IMR-90 (cell line): Measurements from ENCODE around the gene ATPAF2. TPM values are rescaled to one million over a fixed set of nuclear protein-coding genes. Genes with fewer than 3 reads are reported as not detected.
A peak's percentile ranks its signal among the peaks of the same experiment; 100 is the strongest.

Experiments used
- ATAC-seq: fragments of 200-7000 bp; cut with Tn5 transposase; 2 replicates; pipeline ENCODE4 v1.9.1; 2020; ENCODE audit warnings: low read depth, mild to moderate bottlenecking, moderate library complexity
- BruUV-seq: library from RNA; stranded (reverse); fragments of 400-500 nt; replicated peaks from 2 replicates; lab custom pipeline; 2021; lab: Mats Ljungman, UMichigan
- CTCF ChIA-PET: fragments of 300-600 bp; formaldehyde crosslinking; extraction: SDS; loops from one replicate; lab custom pipeline; 2021; ENCODE audit warnings: antibody characterized with exemption; lab: Yijun Ruan, JAX
- POLR2A ChIA-PET: fragments of 300-600 bp; sonication (Branson Sonifier 250); formaldehyde crosslinking; loops from one replicate; lab custom pipeline; 2022; ENCODE audit warnings: antibody characterized with exemption; ENCODE audit not compliant: unreplicated experiment; lab: Charles Lee
- DNase-seq: peaks from one replicate; pipeline ENCODE4 v3.0.0; 2013
- H2AFZ ChIP-seq: replicated peaks from 2 replicates; pipeline ENCODE3; 2013; ENCODE audit warnings: low read length, mild to moderate bottlenecking; ENCODE audit not compliant: poor library complexity
- H2AK5ac ChIP-seq: 2 replicates; pipeline ENCODE4 v1.6.1; 2013; ENCODE audit warnings: low read depth, low read length, inconsistent platforms
- H2AK9ac ChIP-seq: replicated peaks from 2 replicates; pipeline ENCODE3; 2013; ENCODE audit warnings: mild to moderate bottlenecking, low read depth, low read length, moderate library complexity; ENCODE audit not compliant: poor library complexity
- H2BK120ac ChIP-seq: 2 replicates; pipeline ENCODE4 v1.6.1; 2013; ENCODE audit warnings: low read depth, low read length, inconsistent platforms
- H2BK15ac ChIP-seq: 3 replicates; pipeline ENCODE4 v1.6.1; 2013; ENCODE audit warnings: low read depth, low read length, inconsistent platforms
- H2BK20ac ChIP-seq: 2 replicates; pipeline ENCODE4 v1.6.1; 2013; ENCODE audit warnings: low read depth, mild to moderate bottlenecking, inconsistent platforms, low read length, moderate library complexity
- H2BK5ac ChIP-seq: 2 replicates; pipeline ENCODE4 v1.6.1; 2013; ENCODE audit warnings: mild to moderate bottlenecking, low read depth, low read length, inconsistent platforms; ENCODE audit not compliant: poor library complexity, severe bottlenecking
- H3K14ac ChIP-seq: replicated peaks from 2 replicates; pipeline ENCODE4 v1.6.1; 2013; ENCODE audit warnings: low read depth, low read length, inconsistent platforms
- H3K18ac ChIP-seq: 2 replicates; pipeline ENCODE4 v1.6.1; 2013; ENCODE audit warnings: low read depth, low read length, control low read depth
- H3K23ac ChIP-seq: 2 replicates; pipeline ENCODE4 v1.6.1; 2013; ENCODE audit warnings: low read depth, low read length, inconsistent platforms
- H3K27ac ChIP-seq: 2 replicates; pipeline ENCODE4 v1.5.1; 2013; ENCODE audit warnings: mild to moderate bottlenecking, control low read depth, low read length; ENCODE audit not compliant: insufficient read depth
- H3K27me3 ChIP-seq: 2 replicates; pipeline ENCODE4 v1.6.1; 2013; ENCODE audit warnings: low read length; ENCODE audit not compliant: control insufficient read depth, insufficient read depth
- H3K36me3 ChIP-seq: 2 replicates; pipeline ENCODE4 v1.6.1; 2013; ENCODE audit warnings: low read length, mixed read lengths; ENCODE audit not compliant: control insufficient read depth, insufficient read depth
- H3K4ac ChIP-seq: 2 replicates; pipeline ENCODE4 v1.6.1; 2013; ENCODE audit warnings: low read depth, low read length, inconsistent platforms
- H3K4me1 ChIP-seq: 2 replicates; pipeline ENCODE4 v1.6.1; 2013; ENCODE audit warnings: low read length, mixed read lengths; ENCODE audit not compliant: control insufficient read depth, insufficient read depth
- H3K4me2 ChIP-seq: 2 replicates; pipeline ENCODE4 v1.6.1; 2013; ENCODE audit warnings: low read depth, mild to moderate bottlenecking, control low read depth, low read length, moderate library complexity
- H3K4me3 ChIP-seq: 2 replicates; pipeline ENCODE4 v1.5.1; 2013; ENCODE audit warnings: low read depth, mild to moderate bottlenecking, control low read depth, low read length, moderate library complexity; ENCODE audit not compliant: insufficient read depth
- H3K56ac ChIP-seq: 2 replicates; pipeline ENCODE4 v1.6.1; 2013; ENCODE audit warnings: low read length, inconsistent platforms; ENCODE audit not compliant: insufficient read depth; ENCODE audit errors: extremely low read depth
- H3K79me1 ChIP-seq, 2 experiments: 2 replicates each; pipeline ENCODE4 v1.6.1; 2013; ENCODE audit warnings: low read length in 2 of 2, inconsistent platforms in 1 of 2, low read depth in 1 of 2
- H3K9ac ChIP-seq: 2 replicates; pipeline ENCODE4 v1.6.1; 2013; ENCODE audit warnings: low read depth, low read length, control low read depth
- H3K9me1 ChIP-seq: 2 replicates; pipeline ENCODE4 v1.6.1; 2013; ENCODE audit warnings: low read length, inconsistent platforms; ENCODE audit not compliant: insufficient read depth
- H3K9me3 ChIP-seq: 2 replicates; pipeline ENCODE4 v1.6.1; 2013; ENCODE audit warnings: low read length; ENCODE audit not compliant: control insufficient read depth, insufficient read depth
- H4K20me1 ChIP-seq: 2 replicates; pipeline ENCODE4 v1.6.1; 2013; ENCODE audit warnings: low read length, inconsistent platforms; ENCODE audit not compliant: insufficient read depth
- H4K5ac ChIP-seq: 2 replicates; pipeline ENCODE4 v1.6.1; 2013; ENCODE audit warnings: mild to moderate bottlenecking, low read depth, low read length, control low read depth
- H4K8ac ChIP-seq, 2 experiments: 2 replicates each; pipeline ENCODE4 v1.6.1; 2013; ENCODE audit warnings: low read depth in 2 of 2, low read length in 2 of 2, control low read depth in 1 of 2, inconsistent platforms in 1 of 2
- H4K91ac ChIP-seq: 2 replicates; pipeline ENCODE4 v1.6.1; 2013; ENCODE audit warnings: low read depth, low read length, inconsistent platforms; ENCODE audit not compliant: insufficient read depth
- POLR2A ChIP-seq: IDR thresholded peaks from 2 replicates; pipeline ENCODE4 v1.6.1; 2012; ENCODE audit warnings: mild to moderate bottlenecking, low read depth, low read length
- RFX5 ChIP-seq: IDR thresholded peaks from 2 replicates; pipeline ENCODE4 v1.8.0; 2012; ENCODE audit warnings: low read depth, mild to moderate bottlenecking, low read length, moderate library complexity
- SMC3 ChIP-seq: fragments of 150-350 bp; IDR thresholded peaks from 2 replicates; pipeline ENCODE4 v1.6.1; 2016; ENCODE audit warnings: low read depth, mild to moderate bottlenecking, antibody characterized with exemption, low read length, moderate library complexity
- WGBS, 2 experiments: methylation state at CpG; one replicate each; pipeline versions ENCODE4 v1.1.5 to v1.1.7; 2013; ENCODE audit warnings: missing lambda C conversion rate in 2 of 2; ENCODE audit not compliant: insufficient read length in 1 of 2; ENCODE audit errors: extremely low coverage in 2 of 2; 5-methylcytosine and 5-hydroxymethylcytosine counted together
- dilution Hi-C: fragments of 300-500 bp; cut with HindIII; formaldehyde crosslinking; loops from one replicate; pipeline ENCODE4 v1.14.3; 2018; ENCODE audit warnings: low sequenced_read_pairs; ENCODE audit not compliant: unreplicated experiment
- in situ Hi-C: fragments of 300-500 bp; cut with MboI; formaldehyde crosslinking; loops from 3 replicates; pipeline ENCODE4 v1.14.3; 2019; ENCODE audit warnings: low sequenced_read_pairs, inconsistent platforms, mixed read lengths
- intact Hi-C: fragments of 100-400 bp; cut with micrococcal nuclease; formaldehyde crosslinking; loops from 2 replicates; pipeline ENCODE4 v1.10.0; 2022
- polyA plus RNA-seq, 3 experiments: library from polyadenylated mRNA; depleted of rRNA; stranded (reverse); fragments of >200 nt; gene quantifications; 2 replicates each; pipeline ENCODE4 v1.2.3, GENCODE V29; 2012; ENCODE audit warnings: low replicate concordance in 1 of 3
- total RNA-seq: library from RNA; depleted of rRNA; stranded (reverse); fragments of >200 nt; gene quantifications from 2 replicates; pipeline ENCODE4 v1.2.3, GENCODE V29; 2012
- TF ChIP-seq, protein P1 (sequence below): conservative IDR thresholded peaks from 2 replicates; pipeline ENCODE4 v1.5.1; 2012; ENCODE audit warnings: mild to moderate bottlenecking, low read depth, low read length, improper control_type of control experiment

ATPAF2 gene
- total and polyA plus RNA-seq, 2 of the 4 experiments (the other 2 are of a cell fraction): 19.5 to 27.6 TPM

DNA sequence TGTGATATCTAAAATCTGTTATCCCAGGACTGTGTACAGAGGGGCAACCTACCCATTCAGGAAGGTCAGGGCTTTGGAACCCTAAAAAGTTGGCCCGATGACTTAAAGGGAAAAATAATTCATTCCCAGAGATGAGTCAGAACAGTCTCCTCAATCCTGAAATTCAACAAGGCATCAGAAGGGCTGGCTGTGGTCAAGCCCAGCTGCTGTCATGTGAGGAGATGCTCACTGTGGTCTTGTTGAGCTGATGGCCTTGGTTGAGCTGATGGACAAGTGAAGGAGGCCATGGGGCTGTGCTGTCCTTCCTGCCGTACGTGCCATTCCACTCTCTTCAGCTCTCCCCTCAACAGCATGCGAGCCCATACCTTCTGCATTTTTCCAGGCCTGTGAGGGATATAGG, 27.9 kb upstream of the ATPAF2 start:
- H2AK5ac ChIP-seq: no peak overlapping the region
- no CpG with 5 or more reads among the region's 4 CpGs for WGBS, 2 experiments
- CTCF ChIA-PET: interaction anchor here (1.3 kb wide), 1 partner anchor 74 kb away, joined by 3 read pairs; no protein-coding TSS in a partner anchor

More for the DNA sequence above, 27.9 kb upstream of the ATPAF2 start:
- no peaks in the 10 kb centered on the region for H4K20me1 ChIP-seq
- H2AK9ac ChIP-seq: no peak overlapping the region
- no peak overlapping the region for H3K9ac ChIP-seq
- H3K23ac ChIP-seq: no peak overlapping the region
- POLR2A ChIA-PET: no interaction called here
- no peak overlapping the region for H4K5ac ChIP-seq
- TF ChIP-seq POLR2A (no peak), RFX5 (no peak), SMC3 (no peak)
- TF ChIP-seq, protein P1, sequence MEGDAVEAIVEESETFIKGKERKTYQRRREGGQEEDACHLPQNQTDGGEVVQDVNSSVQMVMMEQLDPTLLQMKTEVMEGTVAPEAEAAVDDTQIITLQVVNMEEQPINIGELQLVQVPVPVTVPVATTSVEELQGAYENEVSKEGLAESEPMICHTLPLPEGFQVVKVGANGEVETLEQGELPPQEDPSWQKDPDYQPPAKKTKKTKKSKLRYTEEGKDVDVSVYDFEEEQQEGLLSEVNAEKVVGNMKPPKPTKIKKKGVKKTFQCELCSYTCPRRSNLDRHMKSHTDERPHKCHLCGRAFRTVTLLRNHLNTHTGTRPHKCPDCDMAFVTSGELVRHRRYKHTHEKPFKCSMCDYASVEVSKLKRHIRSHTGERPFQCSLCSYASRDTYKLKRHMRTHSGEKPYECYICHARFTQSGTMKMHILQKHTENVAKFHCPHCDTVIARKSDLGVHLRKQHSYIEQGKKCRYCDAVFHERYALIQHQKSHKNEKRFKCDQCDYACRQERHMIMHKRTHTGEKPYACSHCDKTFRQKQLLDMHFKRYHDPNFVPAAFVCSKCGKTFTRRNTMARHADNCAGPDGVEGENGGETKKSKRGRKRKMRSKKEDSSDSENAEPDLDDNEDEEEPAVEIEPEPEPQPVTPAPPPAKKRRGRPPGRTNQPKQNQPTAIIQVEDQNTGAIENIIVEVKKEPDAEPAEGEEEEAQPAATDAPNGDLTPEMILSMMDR: no peak
- H3K4ac ChIP-seq: no peak overlapping the region
- ATAC-seq (peak; percentile 44; the same call in 1 of the 2 replicates), DNase-seq (peak; percentile 34)
- H3K56ac ChIP-seq: no peak overlapping the region
- intact Hi-C loops (no loop called here), dilution Hi-C loops (no loop called here), in situ Hi-C loops (no loop called here)
- H3K27me3 ChIP-seq: no peaks in the 10 kb centered on the region
- no peak overlapping the region for H2BK20ac ChIP-seq
- H3K14ac ChIP-seq: no peak overlapping the region
- H3K9me3 ChIP-seq: no peaks in the 10 kb centered on the region
- no peak overlapping the region for H4K91ac ChIP-seq
- H4K8ac ChIP-seq: no peak overlapping the region
- no peak overlapping the region for H3K4me2 ChIP-seq
- no TSS peak for BruUV-seq
- H3K18ac ChIP-seq: no peak overlapping the region
- H3K4me3 ChIP-seq: no peak overlapping the region
- H2BK120ac ChIP-seq: no peak overlapping the region
- H3K9me1 ChIP-seq: no peaks in the 10 kb centered on the region
- no peak overlapping the region for H3K27ac ChIP-seq
- no peak overlapping the region for H2BK5ac ChIP-seq
- H3K4me1 ChIP-seq: no peaks in the 10 kb centered on the region; the same call in 1 of the 2 replicates
- H3K79me1 ChIP-seq: no peaks in the 10 kb centered on the region
- H2AFZ ChIP-seq: peak overlapping the region; percentile 70
- no peak overlapping the region for H2BK15ac ChIP-seq
- H3K36me3 ChIP-seq: peaks cover 13% of the 10 kb centered on the region
